ENCODE data around the gene MAP3K2.

Gene MAP3K2

GRCh38 chr2:127387655-127388422 is at the start of gene MAP3K2:
Gene MAP3K2 (minus strand): TSS chr2:127387975. CDS start chr2:127343129, 44,846 bp downstream.
- no peak within 1 kb of the TSS for H2AFZ ChIP-seq (ENCODE audit: low read length)
- peaks cover 48% of the 10 kb centered on the region for H3K4me1 ChIP-seq (ENCODE audit: insufficient read depth, low read length, severe bottlenecking)
- no peak for TF ChIP-seq CTCF (IDR thresholded peaks at IDR 0.05; ENCODE audit: low read length)
- TF ChIP-seq EZH2 (IDR thresholded peaks at IDR 0.05; ENCODE audit: borderline replicate concordance, low read length), result no peak
- H4K20me1 ChIP-seq (ENCODE audit: insufficient read depth, low read length), result no peaks in the 10 kb centered on the region
- H3K9me3 ChIP-seq (ENCODE audit: low read length), result no peaks in the 10 kb centered on the region
- H3K79me2 ChIP-seq (ENCODE audit: insufficient read depth, low read length), result peaks cover 35% of the 10 kb centered on the region
- H3K27me3 ChIP-seq (ENCODE audit: insufficient read depth, low read length), result no peaks in the 10 kb centered on the region
- H3K4me2 ChIP-seq (ENCODE audit: low read length), result peak within 1 kb of the TSS; percentile 88
- H3F3A ChIP-seq (ENCODE audit: insufficient read depth, low read length), result no peaks in the 10 kb centered on the region; the same call in 1 of the 2 replicates
- H3K4me3 ChIP-seq (ENCODE audit: low read depth, low read length, poor library complexity, severe bottlenecking), result peak within 1 kb of the TSS; percentile 89
- H3K9ac ChIP-seq (ENCODE audit: low read length), result peak within 1 kb of the TSS; percentile 98
- no peaks in the 10 kb centered on the region for H3K9me2 ChIP-seq (ENCODE audit: low read depth, low read length)
- H3K36me3 ChIP-seq (ENCODE audit: insufficient read depth, low read length), result no peaks in the 10 kb centered on the region
- peak within 1 kb of the TSS; percentile 95 for H3K27ac ChIP-seq (ENCODE audit: low read depth, low read length, poor library complexity, severe bottlenecking)

GRCh38 chr2:127437056-127437455 is 49.3 kb upstream of the MAP3K2 start:
- H3K9ac ChIP-seq (ENCODE audit: low read length), result no peak overlapping the region

DNA sequence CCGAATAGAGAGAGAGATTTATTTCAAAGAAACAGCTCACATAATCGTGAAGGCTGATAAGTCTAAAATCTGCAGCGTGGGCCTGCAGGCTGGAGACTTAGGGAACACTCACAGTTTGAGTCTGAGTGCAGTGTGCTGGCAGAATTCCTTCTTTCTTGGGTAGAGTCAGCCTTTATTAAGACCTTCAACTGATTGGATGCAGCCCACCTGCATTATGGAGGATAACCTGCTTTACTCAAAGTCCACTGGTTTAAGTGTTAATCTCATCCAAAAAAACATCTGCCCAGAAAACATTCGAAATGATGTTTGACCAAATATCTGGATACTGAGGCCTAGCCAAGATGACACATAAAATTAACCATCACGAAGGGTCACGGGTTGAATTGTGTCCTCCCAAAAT is 46.7 kb upstream of the MAP3K2 start:
- Histone ChIP-seq H2AFZ (ENCODE audit: low read length) (no peak overlapping the region), H3K27me3 (ENCODE audit: insufficient read depth, low read length) (no peaks in the 10 kb centered on the region), H3K9ac (ENCODE audit: low read length) (no peak overlapping the region), H3K4me1 (ENCODE audit: insufficient read depth, low read length, severe bottlenecking) (no peaks in the 10 kb centered on the region), H3K4me3 (ENCODE audit: low read depth, low read length, poor library complexity, severe bottlenecking) (no peak overlapping the region), H3K79me2 (ENCODE audit: insufficient read depth, low read length) (no peaks in the 10 kb centered on the region), H3K27ac (ENCODE audit: low read depth, low read length, poor library complexity, severe bottlenecking) (no peak overlapping the region), H4K20me1 (ENCODE audit: insufficient read depth, low read length) (no peaks in the 10 kb centered on the region), H3K9me3 (ENCODE audit: low read length) (no peaks in the 10 kb centered on the region), H3K9me2 (ENCODE audit: low read depth, low read length) (no peaks in the 10 kb centered on the region), H3K4me2 (ENCODE audit: low read length) (no peak overlapping the region), H3K36me3 (ENCODE audit: insufficient read depth, low read length) (no peaks in the 10 kb centered on the region), H3F3A (ENCODE audit: insufficient read depth, low read length) (no peaks in the 10 kb centered on the region)
- no peak for TF ChIP-seq EZH2 (IDR thresholded peaks at IDR 0.05; ENCODE audit: borderline replicate concordance, low read length)

More at GRCh38 chr2:127437056-127437455, 49.3 kb upstream of the MAP3K2 start:
- H3K4me1 ChIP-seq (ENCODE audit: insufficient read depth, low read length, severe bottlenecking), result no peaks in the 10 kb centered on the region
- 0 out of 2 replicates have a peak, but pooled peaks cover 6% of the 10 kb centered on the region for H3K9me3 ChIP-seq (ENCODE audit: low read length)
- H3F3A ChIP-seq (ENCODE audit: insufficient read depth, low read length), result no peaks in the 10 kb centered on the region
- no peak overlapping the region for H3K4me2 ChIP-seq (ENCODE audit: low read length)
- H3K9me2 ChIP-seq (ENCODE audit: low read depth, low read length), result no peaks in the 10 kb centered on the region
- no peak overlapping the region for H2AFZ ChIP-seq (ENCODE audit: low read length)
- H3K79me2 ChIP-seq (ENCODE audit: insufficient read depth, low read length), result no peaks in the 10 kb centered on the region
- no peak overlapping the region for H3K4me3 ChIP-seq (ENCODE audit: low read depth, low read length, poor library complexity, severe bottlenecking)
- H3K27ac ChIP-seq (ENCODE audit: low read depth, low read length, poor library complexity, severe bottlenecking), result no peak overlapping the region
- no peak for TF ChIP-seq EZH2 (IDR thresholded peaks at IDR 0.05; ENCODE audit: borderline replicate concordance, low read length)
- no peak for TF ChIP-seq CTCF (IDR thresholded peaks at IDR 0.05; ENCODE audit: low read length)
- no peaks in the 10 kb centered on the region; the same call in 1 of the 2 replicates for H3K36me3 ChIP-seq (ENCODE audit: insufficient read depth, low read length)
- H3K27me3 ChIP-seq (ENCODE audit: insufficient read depth, low read length), result no peaks in the 10 kb centered on the region
- no peaks in the 10 kb centered on the region for H4K20me1 ChIP-seq (ENCODE audit: insufficient read depth, low read length)

All from OCI-LY1 (cell line).